NCI-H345 treated with DMSO at 0.1 percent for 48 hours (cell line): ENCODE measurements around the gene MYO5C.

Source experiments
- DNase-seq: peaks from one replicate; lab custom pipeline; 2025; ENCODE audit not compliant: unreplicated experiment; lab: John Stamatoyannopoulos, UW

The MYO5C gene

GRCh38 chr15:52220937-52221660 lies 74.5 kb downstream of the MYO5C start:
- DNase-seq: no peak

- no peak for DNase-seq
These were observed 75.4 kb downstream of the MYO5C start for GRCh38 chr15:52220251-52220650.

GRCh38 chr15:52218816-52219215 lies 76.8 kb downstream of the MYO5C start:
- DNase-seq: no peak

DNA sequence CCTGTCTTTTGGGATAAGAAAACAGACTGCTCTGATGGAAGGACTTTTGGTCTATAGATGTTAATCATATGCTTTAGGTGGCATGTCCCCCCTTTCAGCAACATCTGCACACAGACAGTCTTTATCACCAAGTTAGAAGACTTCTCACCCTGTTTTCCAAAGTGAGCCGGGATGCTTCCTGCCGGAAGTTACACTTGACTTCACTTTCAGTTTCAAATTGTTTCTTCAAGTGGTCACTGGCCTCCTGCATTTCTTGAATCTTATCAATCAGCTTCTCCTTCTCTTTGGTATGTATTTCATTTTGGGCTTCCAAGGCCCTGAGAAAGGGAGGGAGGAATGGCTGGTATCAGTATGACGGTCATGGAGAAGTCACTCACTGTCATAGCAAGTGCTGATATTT lies 77.2 kb downstream of the MYO5C start:
- DNase-seq: no peak

DNA sequence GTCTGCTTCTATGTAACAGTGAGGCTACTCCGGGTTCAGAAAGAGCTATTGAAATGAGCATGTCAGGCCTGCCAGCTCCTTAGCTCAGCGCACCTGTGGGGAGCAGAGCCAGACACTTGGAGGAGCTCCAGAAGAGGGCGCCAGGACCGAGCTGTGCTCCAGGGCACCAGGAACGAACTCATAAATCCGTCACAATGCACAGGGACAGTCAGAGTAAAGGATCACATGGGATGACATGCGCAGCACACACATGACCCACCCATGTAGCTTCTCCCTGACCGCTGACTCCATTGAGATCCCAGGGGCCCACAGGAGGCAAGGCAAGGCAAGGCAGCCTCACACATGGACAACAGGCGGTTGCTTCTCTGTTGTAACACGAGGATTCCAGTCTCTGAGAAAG lies 78.4 kb downstream of the MYO5C start:
- no peak for DNase-seq

DNA sequence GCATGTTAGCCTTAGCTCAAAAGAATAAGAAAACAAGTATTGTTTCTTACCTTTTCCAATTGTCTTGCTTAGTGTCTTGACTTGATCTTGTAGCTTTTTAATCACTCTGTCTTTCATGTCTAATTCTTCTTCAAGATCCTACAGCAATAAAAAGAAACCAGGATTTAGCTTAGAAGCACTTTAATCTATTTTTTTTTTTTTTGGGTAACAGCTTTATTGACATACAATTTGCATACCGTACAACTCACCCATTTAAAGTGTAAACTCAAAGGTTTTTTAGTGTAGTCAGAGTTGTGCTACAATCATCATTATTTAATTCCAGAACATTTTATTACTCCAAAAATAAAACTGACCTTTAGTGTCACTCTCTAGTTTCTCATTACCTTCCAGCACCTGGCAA lies 81.1 kb downstream of the MYO5C start:
- no peak for DNase-seq

GRCh38 chr15:52213206-52213605 lies 82.4 kb downstream of the MYO5C start:
- no peak for DNase-seq

DNA sequence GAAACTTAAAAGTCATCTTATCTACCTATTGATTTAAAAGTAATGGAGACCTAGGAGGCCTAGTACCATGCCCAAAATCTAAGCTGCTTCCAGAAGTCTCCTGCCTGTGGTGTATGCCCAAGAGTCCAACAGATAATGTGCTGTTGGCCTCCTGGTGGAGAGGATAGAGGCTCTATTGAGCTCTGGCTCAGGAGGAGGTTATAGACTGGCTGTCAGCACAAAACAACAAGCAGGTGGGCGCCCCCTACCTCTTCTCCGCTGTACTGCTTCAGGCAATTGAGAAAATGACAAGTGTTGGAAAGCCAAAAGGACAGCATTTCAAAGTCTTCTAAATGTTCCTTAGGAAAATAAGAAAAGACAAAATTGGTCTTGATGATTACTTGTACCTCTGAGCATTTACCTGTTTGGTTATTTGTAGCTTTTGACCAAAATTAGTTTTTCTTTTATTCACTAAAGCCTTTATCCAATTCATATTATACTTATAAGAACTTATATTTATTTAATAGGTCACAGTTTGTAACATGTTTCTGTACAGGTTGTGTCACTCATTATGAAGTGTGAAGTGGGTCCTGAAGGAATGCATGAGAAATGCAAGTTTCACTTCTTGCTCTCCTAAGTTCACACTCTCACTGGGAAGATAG lies 87.2 kb downstream of the MYO5C start:
- no peak for DNase-seq

- DNase-seq: no peak
These were observed 88.4 kb downstream of the MYO5C start for GRCh38 chr15:52207191-52207590.

- DNase-seq: no peak
These were observed 89.2 kb downstream of the MYO5C start for GRCh38 chr15:52206446-52206845.

DNA sequence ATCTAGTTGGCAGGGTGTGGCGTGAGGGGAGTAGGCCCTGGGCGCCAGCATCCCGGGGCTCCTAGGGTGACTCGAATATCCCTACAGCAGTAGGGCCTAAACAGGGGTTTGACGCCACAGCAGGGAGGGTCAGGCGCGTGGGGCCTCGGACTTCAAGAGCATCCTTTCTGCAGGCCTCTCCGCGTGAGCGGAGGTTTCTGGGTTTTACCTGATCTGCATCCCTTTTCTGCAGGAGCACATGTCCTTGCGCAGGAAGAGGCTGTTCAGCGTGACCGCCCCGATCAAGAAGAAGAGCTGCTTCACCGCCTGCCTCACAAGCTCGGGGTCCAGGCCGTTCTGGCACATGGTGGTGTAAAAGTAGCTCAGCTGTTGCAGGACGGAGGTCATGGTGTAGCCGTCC lies 90.9 kb downstream of the MYO5C start:
- DNase-seq: no peak

- no peak for DNase-seq
These were observed 94.7 kb downstream of the MYO5C start for GRCh38 chr15:52200831-52201365.

DNA sequence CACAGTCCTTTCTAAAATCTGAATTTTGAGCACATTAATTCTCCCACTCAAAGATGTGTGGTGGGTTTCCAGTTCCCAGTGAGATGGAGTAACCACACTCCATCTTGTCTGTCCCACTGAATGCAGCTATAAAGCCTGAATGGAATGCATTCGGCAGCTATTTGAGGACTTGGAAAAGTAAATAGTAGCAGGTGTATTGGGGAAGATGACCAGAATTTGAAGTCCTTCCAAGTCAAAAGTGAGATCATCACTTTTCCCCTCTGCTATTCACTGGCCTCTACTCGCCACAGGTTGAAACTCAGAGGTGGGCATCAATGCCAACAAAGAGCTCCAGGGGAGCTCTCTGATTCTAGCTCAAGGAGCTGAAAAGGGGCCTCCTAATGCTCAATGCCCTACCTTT lies 96.3 kb downstream of the MYO5C start:
- no peak for DNase-seq

DNA sequence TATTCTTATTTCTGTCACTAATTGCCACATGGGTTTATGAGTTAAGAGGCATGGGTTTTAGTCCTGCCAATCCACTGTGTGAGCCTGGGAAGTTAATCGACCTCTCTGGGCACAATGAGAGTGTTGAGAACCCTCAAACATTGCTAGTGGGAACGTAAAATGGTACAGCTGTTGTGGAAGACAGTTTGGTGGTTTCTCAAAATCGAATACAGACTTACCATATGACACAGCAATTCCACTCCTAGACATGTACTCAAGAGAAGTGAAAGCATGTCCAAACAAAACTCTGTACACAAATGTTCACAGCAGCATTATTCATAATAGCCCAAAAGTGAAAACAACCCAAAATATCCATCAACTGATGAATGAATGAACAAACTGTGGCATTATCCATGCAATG lies 98.7 kb downstream of the MYO5C start:
- DNase-seq: no peak

- DNase-seq: no peak
These were observed 101.8 kb downstream of the MYO5C start for GRCh38 chr15:52193791-52194190.

DNA sequence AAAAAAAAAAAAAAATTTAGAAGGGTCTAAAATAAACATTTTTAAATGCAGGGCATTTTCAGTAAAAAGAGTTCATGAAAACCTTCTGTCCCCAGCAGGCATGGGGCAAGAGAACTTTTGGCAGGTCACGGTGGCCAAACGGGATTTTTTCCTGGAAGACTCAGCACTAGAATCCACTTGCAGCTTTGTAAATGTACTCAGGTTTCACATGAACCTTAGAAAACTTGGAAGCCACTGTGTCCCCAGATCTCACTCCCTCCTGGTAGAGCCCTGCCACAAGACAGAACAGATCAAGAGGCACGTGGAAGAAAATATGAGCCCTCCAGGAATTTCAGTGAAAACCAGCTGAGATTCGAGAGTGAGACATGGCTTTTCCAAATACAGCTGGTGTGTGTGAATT lies 102.3 kb downstream of the MYO5C start:
- no peak for DNase-seq

DNA sequence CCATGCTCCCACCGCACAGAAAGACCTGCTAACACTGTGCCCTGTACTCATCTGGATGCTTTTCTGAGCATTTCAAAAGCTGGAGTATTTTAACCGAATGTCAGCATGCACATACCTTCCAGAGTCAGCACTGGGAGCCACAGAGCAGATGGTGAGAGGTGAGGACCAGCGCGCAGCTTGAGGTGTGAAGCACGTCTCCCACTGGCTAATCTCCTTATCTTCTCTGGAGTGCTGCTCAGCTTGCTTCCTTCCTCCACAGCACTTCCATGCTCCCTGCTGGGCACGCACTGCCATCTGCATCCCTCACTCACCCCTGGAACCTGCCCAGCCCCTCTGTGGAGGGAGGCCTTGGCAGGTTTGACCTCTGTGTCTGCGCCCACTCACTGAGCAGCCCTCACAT lies 104.4 kb downstream of the MYO5C start, which contains the start of gene GNB5:
Gene GNB5, minus strand, starts transcription at position 186 of the 400 bp plus-strand sequence. CDS start 6,716 bp downstream, outside the sequence.
- DNase-seq: no peak

- DNase-seq: no peak
These were observed 108.7 kb downstream of the MYO5C start for GRCh38 chr15:52186651-52187486.

- DNase-seq: no peak
These were observed 110.4 kb downstream of the MYO5C start for GRCh38 chr15:52185151-52185561.

DNA sequence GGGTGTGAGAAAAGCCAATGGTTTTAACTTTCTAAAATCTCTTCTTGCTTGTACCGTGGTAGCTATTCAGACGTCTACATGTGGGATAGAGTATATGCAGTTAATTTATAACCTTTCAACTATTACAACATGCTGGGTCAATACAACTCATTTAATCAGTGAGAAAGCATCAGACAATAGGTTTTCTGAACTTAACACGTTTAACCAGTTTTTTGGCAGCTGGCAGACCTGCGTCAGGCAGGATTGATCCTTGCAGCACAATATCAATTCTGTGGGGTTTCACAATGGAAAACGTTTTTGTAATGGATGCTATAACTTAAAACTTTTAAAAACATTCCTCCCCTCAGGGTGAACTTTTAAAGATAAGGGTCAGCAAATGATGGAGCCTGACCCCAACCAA lies 110.9 kb downstream of the MYO5C start:
- no peak for DNase-seq

- no peak for DNase-seq
These were observed 111.9 kb downstream of the MYO5C start for GRCh38 chr15:52183562-52184173.
